ENCODE results near the gene ADAT1.

DNA sequence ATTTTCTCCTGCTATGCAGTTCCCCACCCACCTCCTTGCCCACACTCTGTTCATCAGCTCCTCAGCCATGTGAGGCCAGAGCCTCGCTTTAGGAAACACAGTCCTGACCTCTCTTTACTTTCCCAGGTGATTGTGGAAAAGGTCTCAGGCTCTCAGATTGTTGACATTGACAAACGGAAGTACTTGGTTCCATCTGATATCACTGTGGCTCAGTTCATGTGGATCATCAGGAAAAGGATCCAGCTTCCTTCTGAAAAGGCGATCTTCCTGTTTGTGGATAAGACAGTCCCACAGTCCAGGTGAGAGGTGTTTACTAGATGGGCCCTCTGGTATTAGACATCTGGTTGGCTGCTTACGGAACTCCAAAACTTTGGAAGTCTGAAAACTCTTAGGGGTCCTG lies 55.2 kb downstream of the ADAT1 start:
- TF ChIP-seq, protein P1, sequence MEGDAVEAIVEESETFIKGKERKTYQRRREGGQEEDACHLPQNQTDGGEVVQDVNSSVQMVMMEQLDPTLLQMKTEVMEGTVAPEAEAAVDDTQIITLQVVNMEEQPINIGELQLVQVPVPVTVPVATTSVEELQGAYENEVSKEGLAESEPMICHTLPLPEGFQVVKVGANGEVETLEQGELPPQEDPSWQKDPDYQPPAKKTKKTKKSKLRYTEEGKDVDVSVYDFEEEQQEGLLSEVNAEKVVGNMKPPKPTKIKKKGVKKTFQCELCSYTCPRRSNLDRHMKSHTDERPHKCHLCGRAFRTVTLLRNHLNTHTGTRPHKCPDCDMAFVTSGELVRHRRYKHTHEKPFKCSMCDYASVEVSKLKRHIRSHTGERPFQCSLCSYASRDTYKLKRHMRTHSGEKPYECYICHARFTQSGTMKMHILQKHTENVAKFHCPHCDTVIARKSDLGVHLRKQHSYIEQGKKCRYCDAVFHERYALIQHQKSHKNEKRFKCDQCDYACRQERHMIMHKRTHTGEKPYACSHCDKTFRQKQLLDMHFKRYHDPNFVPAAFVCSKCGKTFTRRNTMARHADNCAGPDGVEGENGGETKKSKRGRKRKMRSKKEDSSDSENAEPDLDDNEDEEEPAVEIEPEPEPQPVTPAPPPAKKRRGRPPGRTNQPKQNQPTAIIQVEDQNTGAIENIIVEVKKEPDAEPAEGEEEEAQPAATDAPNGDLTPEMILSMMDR (IDR thresholded peaks at IDR 0.05): no peak
- no peak for TF ChIP-seq POLR2A (IDR thresholded peaks at IDR 0.05)
